Measurements from ENCODE around the gene TRIM74.
"Not testable (repeated sequence)": the region's sequence is repeated elsewhere in the genome, so short reads cannot be mapped to it uniquely, and the experiment has no call there.

DNA sequence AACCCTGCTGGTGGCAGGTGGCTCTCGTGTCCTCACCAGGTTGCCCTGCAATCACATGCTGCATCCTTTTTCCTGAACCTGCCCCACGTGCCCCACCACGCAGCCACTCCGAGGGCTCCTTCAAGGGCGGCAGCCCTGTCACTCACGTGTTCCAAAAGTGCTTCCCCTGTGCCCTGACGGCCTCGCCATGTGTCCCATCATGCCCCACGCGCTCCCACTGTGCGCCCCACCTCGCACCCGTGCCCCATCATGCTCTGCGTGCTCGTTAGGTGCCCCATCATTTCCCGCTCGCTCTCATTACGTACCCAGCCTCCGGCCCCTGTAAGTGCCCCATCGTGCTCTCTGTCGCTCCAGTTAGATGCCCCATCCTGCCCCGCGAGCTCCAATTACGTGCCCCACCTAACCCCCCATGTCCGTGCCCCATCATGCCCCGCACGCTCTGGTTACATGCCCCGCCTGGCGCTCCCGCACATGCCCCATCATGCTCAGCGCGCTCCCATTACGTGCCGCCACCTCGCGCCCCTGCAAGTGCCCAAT lies at the start of gene TRIM74:
- TF ChIP-seq, protein P1, sequence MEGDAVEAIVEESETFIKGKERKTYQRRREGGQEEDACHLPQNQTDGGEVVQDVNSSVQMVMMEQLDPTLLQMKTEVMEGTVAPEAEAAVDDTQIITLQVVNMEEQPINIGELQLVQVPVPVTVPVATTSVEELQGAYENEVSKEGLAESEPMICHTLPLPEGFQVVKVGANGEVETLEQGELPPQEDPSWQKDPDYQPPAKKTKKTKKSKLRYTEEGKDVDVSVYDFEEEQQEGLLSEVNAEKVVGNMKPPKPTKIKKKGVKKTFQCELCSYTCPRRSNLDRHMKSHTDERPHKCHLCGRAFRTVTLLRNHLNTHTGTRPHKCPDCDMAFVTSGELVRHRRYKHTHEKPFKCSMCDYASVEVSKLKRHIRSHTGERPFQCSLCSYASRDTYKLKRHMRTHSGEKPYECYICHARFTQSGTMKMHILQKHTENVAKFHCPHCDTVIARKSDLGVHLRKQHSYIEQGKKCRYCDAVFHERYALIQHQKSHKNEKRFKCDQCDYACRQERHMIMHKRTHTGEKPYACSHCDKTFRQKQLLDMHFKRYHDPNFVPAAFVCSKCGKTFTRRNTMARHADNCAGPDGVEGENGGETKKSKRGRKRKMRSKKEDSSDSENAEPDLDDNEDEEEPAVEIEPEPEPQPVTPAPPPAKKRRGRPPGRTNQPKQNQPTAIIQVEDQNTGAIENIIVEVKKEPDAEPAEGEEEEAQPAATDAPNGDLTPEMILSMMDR (IDR thresholded peaks at IDR 0.05; ENCODE audit: insufficient read depth, low read length, poor library complexity, severe bottlenecking), result not testable (repeated sequence)
- TF ChIP-seq EZH2phosphoT487 (conservative IDR thresholded peaks at IDR 0.05; ENCODE audit: low read length), result not testable (repeated sequence)
